Esophagus (tissue), 2 donors: Measurements from ENCODE around the gene GPHN. TPM values are rescaled to one million over a fixed set of nuclear protein-coding genes. Genes with fewer than 3 reads are reported as not detected.

Source experiments
- H3K27ac ChIP-seq, 2 donors: one replicate each; pipeline ENCODE4 v1.5.1; 2013; ENCODE audit warnings: low read depth in 2 of 2, mild to moderate bottlenecking in 2 of 2, inconsistent platforms in 1 of 2, low read length in 1 of 2, moderate library complexity in 1 of 2
- H3K27me3 ChIP-seq, 2 donors: one replicate each; pipeline ENCODE4 v1.6.1; 2013; ENCODE audit warnings: low read length in 2 of 2, control low read depth in 1 of 2, mild to moderate bottlenecking in 1 of 2; ENCODE audit not compliant: insufficient read depth in 2 of 2, control insufficient read depth in 1 of 2
- H3K36me3 ChIP-seq, 2 donors: one replicate each; pipeline ENCODE4 v1.6.1; 2013; ENCODE audit warnings: low read length in 1 of 2; ENCODE audit not compliant: control insufficient read depth in 2 of 2, insufficient read depth in 2 of 2
- H3K4me1 ChIP-seq, 2 donors: one replicate each; pipeline ENCODE4 v1.6.1; 2013; ENCODE audit warnings: low read length in 1 of 2; ENCODE audit not compliant: control insufficient read depth in 2 of 2, insufficient read depth in 2 of 2
- H3K4me3 ChIP-seq, 2 donors: one replicate each; pipeline ENCODE4 v1.5.1; 2013; ENCODE audit warnings: low read length in 2 of 2, mild to moderate bottlenecking in 2 of 2, low read depth in 1 of 2, moderate library complexity in 1 of 2
- H3K9me3 ChIP-seq, 2 donors: one replicate each; pipeline ENCODE4 v1.6.1; 2013; ENCODE audit warnings: mild to moderate bottlenecking in 2 of 2, low read depth in 1 of 2, low read length in 1 of 2, moderate library complexity in 1 of 2; ENCODE audit not compliant: control insufficient read depth in 2 of 2, insufficient read depth in 1 of 2
- WGBS, 2 donors: extraction: QIAGEN DNeasy Blood & Tissue Kit; methylation state at CpG; one replicate each; pipeline ENCODE4 v1.1.7; 2013; 5-methylcytosine and 5-hydroxymethylcytosine counted together
- polyA plus RNA-seq, 2 donors: library from polyadenylated mRNA; stranded (reverse); fragments of 200-250 nt; gene quantifications; one replicate each; pipeline ENCODE4 v1.2.3, GENCODE V29; 2013
- donor health status: healthy with polysubstance abuse.
- donor health status: Bipolar disorder and iron deficiency.

The GPHN gene
- 10 to 100 TPM in 1 of 2 donors, 1 to 10 TPM in 1; 9.8 to 19.8 TPM for polyA plus RNA-seq

DNA sequence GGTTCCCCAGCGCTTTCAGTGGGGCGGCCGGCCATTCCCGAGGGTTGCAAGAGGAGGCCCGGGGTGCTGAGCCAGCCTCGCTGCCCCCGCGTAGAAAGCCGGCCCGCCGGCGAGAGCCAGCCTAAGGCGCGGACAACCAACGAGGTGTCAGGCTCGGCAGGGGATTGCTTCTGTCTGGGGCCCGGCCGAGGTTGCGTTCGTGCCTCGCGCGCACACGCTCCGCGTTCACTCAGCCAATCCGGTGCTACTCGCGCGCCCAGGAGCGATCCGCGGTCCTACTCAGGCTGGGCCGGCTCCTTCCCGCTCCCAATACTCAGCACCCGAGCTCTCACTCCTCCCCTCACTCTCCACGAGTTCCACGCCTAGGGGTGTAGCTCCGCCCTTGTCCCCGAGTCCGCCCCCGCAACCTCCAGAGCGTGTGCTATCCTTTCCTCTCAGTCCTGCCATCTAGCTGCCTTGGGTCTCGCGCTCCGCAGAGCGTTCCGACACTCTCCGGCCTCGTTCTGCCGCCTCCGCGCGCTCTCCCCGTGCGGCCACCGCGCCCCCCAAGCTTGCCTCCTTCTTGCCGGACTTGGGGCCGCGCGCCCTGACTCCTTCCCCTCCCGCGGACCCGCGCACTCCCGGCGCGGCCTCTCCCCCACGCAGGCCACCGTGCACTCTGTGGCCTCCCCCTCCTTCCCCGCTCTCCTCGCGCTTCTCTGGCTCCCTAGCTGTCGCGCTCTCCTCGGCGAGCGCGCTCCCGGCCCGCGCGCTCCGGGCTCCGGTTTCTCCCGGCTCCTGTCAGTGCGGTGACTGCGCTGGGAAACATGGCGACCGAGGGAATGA lies at the start of gene GPHN:
Gene GPHN (plus strand): TSS at position 426 of the 825 bp plus-strand sequence.
- peak within 1 kb of the TSS; percentile 89 to 97 for H3K27ac ChIP-seq
- no peaks in the 10 kb centered on the region for H3K4me1 ChIP-seq
- H3K4me3 ChIP-seq, result peak within 1 kb of the TSS; percentile 83 to 99
- no peaks in the 10 kb centered on the region for H3K36me3 ChIP-seq
- H3K27me3 ChIP-seq, result no peaks in the 10 kb centered on the region
- no peaks in the 10 kb centered on the region for H3K9me3 ChIP-seq
- WGBS, 2 donors, result 1% methylated on average over 83 to 91 of the region's 91 CpGs

- Histone ChIP-seq H3K4me1 (no peaks in the 10 kb centered on the region), H3K27me3 (no peaks in the 10 kb centered on the region), H3K4me3 (no peak overlapping the region), H3K36me3 (no peaks in the 10 kb centered on the region), H3K9me3 (no peaks in the 10 kb centered on the region), H3K27ac (no peak overlapping the region)
These were observed 48.3 kb upstream of the GPHN start for GRCh38 chr14:66459603-66460002.

- no peaks in the 10 kb centered on the region for H3K4me1 ChIP-seq
- no peak overlapping the region for H3K27ac ChIP-seq
- H3K27me3 ChIP-seq, result no peaks in the 10 kb centered on the region
- no peaks in the 10 kb centered on the region for H3K9me3 ChIP-seq
- no peaks in the 10 kb centered on the region for H3K36me3 ChIP-seq
- 94% methylated on average over 3 of the region's 3 CpGs for WGBS, 2 donors
- no peak overlapping the region for H3K4me3 ChIP-seq
These were observed 43.7 kb upstream of the GPHN start for GRCh38 chr14:66464261-66464660.

GRCh38 chr14:66468778-66469367 lies 39.1 kb upstream of the GPHN start:
- H3K27ac ChIP-seq, result no peak overlapping the region
- H3K9me3 ChIP-seq, result no peaks in the 10 kb centered on the region
- WGBS, 2 donors, result 87 to 92% methylated on average over 2 of the region's 2 CpGs
- H3K4me3 ChIP-seq, result no peak overlapping the region
- no peaks in the 10 kb centered on the region for H3K27me3 ChIP-seq
- no peaks in the 10 kb centered on the region for H3K36me3 ChIP-seq
- H3K4me1 ChIP-seq, result no peaks in the 10 kb centered on the region

DNA sequence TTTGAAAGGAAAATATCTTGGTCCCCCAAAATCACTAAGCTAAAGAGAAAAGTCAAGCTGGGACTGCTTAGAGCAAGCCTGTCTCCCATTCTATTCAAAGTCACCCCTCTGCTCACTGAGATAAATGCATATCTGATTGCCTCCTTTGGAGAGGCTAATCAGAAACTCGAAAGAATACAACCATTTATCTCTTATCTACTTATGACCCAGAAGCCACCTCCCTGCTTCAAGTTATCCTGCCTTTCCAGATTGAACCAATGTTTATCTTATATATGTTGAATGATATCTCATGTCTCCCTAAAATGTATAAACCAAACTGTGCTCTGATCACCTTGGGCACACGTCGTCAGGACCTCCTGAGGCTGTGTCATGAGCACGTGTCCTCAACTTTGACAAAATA lies 36.4 kb upstream of the GPHN start:
- no peak overlapping the region for H3K4me3 ChIP-seq
- no peak overlapping the region for H3K27ac ChIP-seq
- no peaks in the 10 kb centered on the region for H3K36me3 ChIP-seq
- WGBS, 2 donors, result 80 to 89% methylated on average over 4 of the region's 4 CpGs
- no peaks in the 10 kb centered on the region for H3K9me3 ChIP-seq
- H3K27me3 ChIP-seq, result no peaks in the 10 kb centered on the region
- H3K4me1 ChIP-seq, result no peaks in the 10 kb centered on the region

- Histone ChIP-seq H3K4me1 (no peaks in the 10 kb centered on the region), H3K36me3 (no peaks in the 10 kb centered on the region), H3K9me3 (no peaks in the 10 kb centered on the region), H3K27me3 (no peaks in the 10 kb centered on the region), H3K27ac (no peak overlapping the region), H3K4me3 (no peak overlapping the region)
These were observed 35.7 kb upstream of the GPHN start for GRCh38 chr14:66472251-66472650.

- WGBS, 2 donors, result 73 to 85% methylated on average over 2 of the region's 2 CpGs
- H3K4me3 ChIP-seq, result no peak overlapping the region
- H3K36me3 ChIP-seq, result no peaks in the 10 kb centered on the region
These were observed 34.7 kb upstream of the GPHN start for GRCh38 chr14:66473223-66473622.

DNA sequence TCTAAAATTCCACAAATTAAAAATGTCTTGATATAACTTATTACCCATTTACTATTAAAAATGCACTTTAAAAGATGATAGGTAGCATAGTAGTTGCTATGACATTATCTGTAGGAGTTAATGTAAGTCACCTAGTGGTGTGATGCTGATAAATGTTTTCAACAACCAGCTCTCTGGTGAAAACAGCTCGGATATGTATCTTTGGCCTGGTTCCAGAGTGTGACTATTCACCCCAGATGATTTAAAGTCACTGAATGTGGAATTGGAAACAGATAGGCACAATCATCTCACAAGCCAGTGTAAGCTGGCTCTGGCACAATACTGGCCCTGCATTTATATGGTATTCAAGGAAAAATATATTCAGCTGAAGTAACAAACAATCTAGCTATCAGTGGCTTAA lies 31.0 kb upstream of the GPHN start:
- 10 to 12% methylated on average over 1 of the region's 1 CpG for WGBS, 2 donors
- Histone ChIP-seq H3K27me3 (no peaks in the 10 kb centered on the region), H3K4me1 (no peaks in the 10 kb centered on the region), H3K9me3 (no peaks in the 10 kb centered on the region), H3K4me3 (no peak overlapping the region), H3K27ac (no peak overlapping the region), H3K36me3 (no peaks in the 10 kb centered on the region)

More at GRCh38 chr14:66473223-66473622, 34.7 kb upstream of the GPHN start:
- Histone ChIP-seq H3K27ac (no peak overlapping the region), H3K27me3 (no peaks in the 10 kb centered on the region), H3K4me1 (no peaks in the 10 kb centered on the region), H3K9me3 (no peaks in the 10 kb centered on the region)

- Histone ChIP-seq H3K36me3 (no peaks in the 10 kb centered on the region), H3K27ac (no peak overlapping the region), H3K4me3 (no peak overlapping the region), H3K9me3 (no peaks in the 10 kb centered on the region), H3K4me1 (no peaks in the 10 kb centered on the region), H3K27me3 (no peaks in the 10 kb centered on the region)
These were observed 30.4 kb upstream of the GPHN start for GRCh38 chr14:66477567-66477966.

- Histone ChIP-seq H3K9me3 (no peaks in the 10 kb centered on the region), H3K4me1 (no peaks in the 10 kb centered on the region), H3K36me3 (no peaks in the 10 kb centered on the region), H3K4me3 (no peak overlapping the region), H3K27me3 (no peaks in the 10 kb centered on the region), H3K27ac (no peak overlapping the region)
- 67 to 72% methylated on average over 2 of the region's 2 CpGs for WGBS, 2 donors
These were observed 25.1 kb upstream of the GPHN start for GRCh38 chr14:66482873-66483272.
